RWPE2 (cell line): ENCODE measurements around the gene OR11A1.

Experiments
- ATAC-seq: fragments of 200-7000 bp; cut with Tn5 transposase; 3 replicates; pipeline ENCODE4 v1.9.1; 2021; ENCODE audit warnings: low read depth
- DNase-seq: peaks from one replicate; pipeline ENCODE4 v3.0.0-alpha.2; 2020; ENCODE audit warnings: low spot score
- H3K27ac ChIP-seq: fragments of 450-650 bp; 2 replicates; pipeline ENCODE4 v1.5.1; 2017; ENCODE audit warnings: mild to moderate bottlenecking; ENCODE audit not compliant: poor library complexity, severe bottlenecking
- H3K27me3 ChIP-seq: fragments of 250-450 bp; sonication (Bioruptor Pico); 2 replicates; pipeline ENCODE4 v1.5.1; 2021; ENCODE audit warnings: mild to moderate bottlenecking, moderate library complexity; ENCODE audit not compliant: insufficient read depth, poor library complexity, severe bottlenecking
- H3K36me3 ChIP-seq: fragments of 250-450 bp; sonication (Bioruptor Pico); 2 replicates; pipeline ENCODE4 v1.5.1; 2020; ENCODE audit warnings: low read depth, mild to moderate bottlenecking, moderate library complexity
- H3K4me1 ChIP-seq: fragments of 250-450 bp; sonication (Bioruptor Pico); 2 replicates; pipeline ENCODE4 v1.5.1; 2021; ENCODE audit warnings: mild to moderate bottlenecking, moderate library complexity; ENCODE audit not compliant: insufficient read depth, poor library complexity, severe bottlenecking
- H3K4me3 ChIP-seq: fragments of 250-450 bp; sonication (Bioruptor Pico); 2 replicates; pipeline ENCODE4 v1.5.1; 2021; ENCODE audit warnings: mild to moderate bottlenecking, moderate library complexity; ENCODE audit not compliant: severe bottlenecking
- H3K9me3 ChIP-seq: fragments of 250-450 bp; sonication (Bioruptor Pico); 2 replicates; pipeline ENCODE4 v1.5.1; 2021; ENCODE audit warnings: mild to moderate bottlenecking, moderate library complexity; ENCODE audit not compliant: severe bottlenecking
- CTCF ChIP-seq: fragments of 450-650 bp; IDR thresholded peaks from one replicate; pipeline ENCODE4 v1.5.1; 2017; ENCODE audit warnings: mild to moderate bottlenecking, moderate library complexity; ENCODE audit not compliant: poor library complexity, severe bottlenecking

The OR11A1 gene

GRCh38 chr6:29495571-29495970, 38.7 kb upstream of the OR11A1 start:
- no peak for TF ChIP-seq CTCF
- Histone ChIP-seq H3K4me3 (no peak overlapping the region), H3K36me3 (no peaks in the 10 kb centered on the region), H3K4me1 (no peaks in the 10 kb centered on the region), H3K27me3 (peaks cover 6% of the 10 kb centered on the region), H3K9me3 (no peaks in the 10 kb centered on the region), H3K27ac (no peak overlapping the region)
- ATAC-seq (no peak), DNase-seq (no peak)

GRCh38 chr6:29494131-29494530, 37.3 kb upstream of the OR11A1 start:
- no peaks in the 10 kb centered on the region for H3K9me3 ChIP-seq
- H3K4me1 ChIP-seq, result no peaks in the 10 kb centered on the region
- no peaks in the 10 kb centered on the region for H3K36me3 ChIP-seq
- no peak for TF ChIP-seq CTCF
- no peak overlapping the region for H3K27ac ChIP-seq
- H3K27me3 ChIP-seq, result peaks cover 4% of the 10 kb centered on the region
- ATAC-seq, result no peak
- H3K4me3 ChIP-seq, result no peak overlapping the region
- DNase-seq, result no peak

- Histone ChIP-seq H3K9me3 (no peaks in the 10 kb centered on the region), H3K27me3 (no peaks in the 10 kb centered on the region), H3K36me3 (no peaks in the 10 kb centered on the region), H3K4me1 (no peaks in the 10 kb centered on the region), H3K4me3 (no peak overlapping the region), H3K27ac (no peak overlapping the region)
- no peak for DNase-seq
- TF ChIP-seq CTCF, result no peak
- ATAC-seq, result no peak
These were observed 36.4 kb upstream of the OR11A1 start for GRCh38 chr6:29493261-29493660.

- Histone ChIP-seq H3K9me3 (no peaks in the 10 kb centered on the region), H3K4me3 (no peak overlapping the region), H3K4me1 (no peaks in the 10 kb centered on the region), H3K27me3 (no peaks in the 10 kb centered on the region), H3K27ac (no peak overlapping the region), H3K36me3 (no peaks in the 10 kb centered on the region)
- no peak for ATAC-seq
- TF ChIP-seq CTCF, result no peak
- DNase-seq, result no peak
These were observed 34.7 kb upstream of the OR11A1 start for GRCh38 chr6:29491574-29491973.

- DNase-seq, result no peak
- no peaks in the 10 kb centered on the region for H3K4me1 ChIP-seq
- TF ChIP-seq CTCF, result no peak
- H3K36me3 ChIP-seq, result no peaks in the 10 kb centered on the region
- H3K27ac ChIP-seq, result no peak overlapping the region
- H3K27me3 ChIP-seq, result no peaks in the 10 kb centered on the region
- no peak overlapping the region for H3K4me3 ChIP-seq
- no peak for ATAC-seq
- H3K9me3 ChIP-seq, result no peaks in the 10 kb centered on the region
These were observed 33.7 kb upstream of the OR11A1 start for GRCh38 chr6:29490552-29490951.
